Sigmoid colon (tissue), 4 donors: Measurements from ENCODE around the gene LRFN4.

ENCODE experiments used
- EP300 ChIP-seq, 4 donors: sonication (generic); formaldehyde crosslinking; IDR thresholded peaks; one replicate each; pipeline ENCODE4 v1.6.1; 2017; ENCODE audit warnings: antibody characterized with exemption in 4 of 4
- POLR2A ChIP-seq, 2 donors: fragments of 450-650 bp; IDR thresholded peaks; one replicate each; pipeline ENCODE4 v1.6.1; 2016; ENCODE audit warnings: antibody characterized with exemption in 2 of 2, mild to moderate bottlenecking in 2 of 2, moderate library complexity in 2 of 2
- POLR2AphosphoS5 ChIP-seq, 4 donors: sonication (generic); formaldehyde crosslinking; IDR thresholded peaks; one replicate each; pipeline ENCODE4 v1.6.1; 2017; ENCODE audit warnings: antibody characterized with exemption in 4 of 4
- TF ChIP-seq, protein P1 (sequence below), 4 experiments: fragments of 450-650 bp in 3 of 4; fragments of 200-600 bp in 1 of 4; IDR thresholded peaks; one replicate each; pipeline ENCODE4 v1.5.1; 2016 to 2019; ENCODE audit warnings: antibody characterized with exemption in 4 of 4, mild to moderate bottlenecking in 3 of 4, moderate library complexity in 2 of 4

DNA sequence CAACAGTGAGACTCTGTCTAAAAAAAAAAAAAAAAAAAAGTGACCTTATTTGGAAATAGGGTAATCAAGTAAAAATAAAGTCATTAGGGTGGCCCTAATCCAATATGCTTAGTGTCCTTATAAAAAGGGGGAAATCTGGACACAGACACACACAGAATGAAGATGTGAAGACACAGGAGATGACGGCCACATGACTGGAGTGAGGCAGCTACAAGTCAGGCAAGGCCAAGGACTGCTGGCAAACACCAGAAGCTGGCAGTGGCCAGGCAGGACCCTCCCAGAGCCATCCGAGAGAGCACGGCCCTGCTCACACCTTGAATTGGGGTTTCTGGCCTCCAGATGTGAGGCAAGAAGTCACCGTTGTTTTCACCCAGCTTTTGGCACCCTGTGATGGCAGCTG is 28.6 kb downstream of the LRFN4 start:
- TF ChIP-seq, protein P1, sequence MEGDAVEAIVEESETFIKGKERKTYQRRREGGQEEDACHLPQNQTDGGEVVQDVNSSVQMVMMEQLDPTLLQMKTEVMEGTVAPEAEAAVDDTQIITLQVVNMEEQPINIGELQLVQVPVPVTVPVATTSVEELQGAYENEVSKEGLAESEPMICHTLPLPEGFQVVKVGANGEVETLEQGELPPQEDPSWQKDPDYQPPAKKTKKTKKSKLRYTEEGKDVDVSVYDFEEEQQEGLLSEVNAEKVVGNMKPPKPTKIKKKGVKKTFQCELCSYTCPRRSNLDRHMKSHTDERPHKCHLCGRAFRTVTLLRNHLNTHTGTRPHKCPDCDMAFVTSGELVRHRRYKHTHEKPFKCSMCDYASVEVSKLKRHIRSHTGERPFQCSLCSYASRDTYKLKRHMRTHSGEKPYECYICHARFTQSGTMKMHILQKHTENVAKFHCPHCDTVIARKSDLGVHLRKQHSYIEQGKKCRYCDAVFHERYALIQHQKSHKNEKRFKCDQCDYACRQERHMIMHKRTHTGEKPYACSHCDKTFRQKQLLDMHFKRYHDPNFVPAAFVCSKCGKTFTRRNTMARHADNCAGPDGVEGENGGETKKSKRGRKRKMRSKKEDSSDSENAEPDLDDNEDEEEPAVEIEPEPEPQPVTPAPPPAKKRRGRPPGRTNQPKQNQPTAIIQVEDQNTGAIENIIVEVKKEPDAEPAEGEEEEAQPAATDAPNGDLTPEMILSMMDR (IDR thresholded peaks at IDR 0.05), result no peak
- TF ChIP-seq POLR2A (IDR thresholded peaks at IDR 0.05), result no peak
- no peak for TF ChIP-seq POLR2AphosphoS5 (IDR thresholded peaks at IDR 0.05)
- no peak for TF ChIP-seq EP300 (IDR thresholded peaks at IDR 0.05)
